EL (cell line): ENCODE measurements around the gene ALOX5AP.
A peak's percentile ranks its signal among the peaks of the same experiment; 100 is the strongest.

Experiments used
- DNase-seq: peaks from one replicate; pipeline ENCODE4 v3.0.0-alpha.2; 2016

ALOX5AP gene

DNA sequence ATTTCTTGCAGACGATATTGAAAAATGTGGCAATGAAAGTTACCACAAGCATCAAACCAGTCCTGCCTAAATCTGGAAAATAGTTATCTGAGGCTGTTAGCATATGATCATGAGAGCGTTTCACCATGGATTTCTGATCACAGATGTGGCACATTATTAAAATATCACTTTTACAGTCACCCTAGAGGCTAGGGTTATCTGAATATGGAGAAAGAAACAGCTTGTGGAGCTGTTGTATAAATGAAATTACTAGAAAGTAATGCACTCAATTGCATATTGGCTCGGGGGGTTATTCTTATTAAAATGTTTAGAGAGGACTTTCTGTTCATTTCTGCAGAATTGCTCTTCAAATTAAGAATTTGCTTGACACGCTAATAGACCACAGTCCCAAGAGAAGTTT is 35.6 kb downstream of the ALOX5AP start:
- no peak for DNase-seq

DNA sequence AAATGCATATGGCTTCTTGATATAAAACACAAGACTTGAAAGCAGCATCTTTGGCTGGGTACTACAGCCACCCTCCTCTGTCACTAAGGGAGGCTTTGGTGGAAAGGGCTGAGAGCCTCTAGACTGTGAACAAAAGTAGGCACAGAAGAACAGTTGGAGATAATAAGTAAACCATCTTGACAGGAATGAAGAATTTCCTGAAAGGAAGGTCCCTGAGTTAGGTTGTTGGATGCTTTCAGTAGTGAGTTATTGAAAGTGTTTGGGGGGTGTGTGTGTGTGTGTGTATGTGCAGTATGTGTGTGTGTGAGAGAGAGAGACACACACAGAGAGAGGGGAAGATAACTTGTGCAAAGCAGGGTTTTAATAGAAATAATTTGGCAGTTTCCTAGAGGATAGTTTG is 38.2 kb downstream of the ALOX5AP start:
- no peak for DNase-seq

DNA sequence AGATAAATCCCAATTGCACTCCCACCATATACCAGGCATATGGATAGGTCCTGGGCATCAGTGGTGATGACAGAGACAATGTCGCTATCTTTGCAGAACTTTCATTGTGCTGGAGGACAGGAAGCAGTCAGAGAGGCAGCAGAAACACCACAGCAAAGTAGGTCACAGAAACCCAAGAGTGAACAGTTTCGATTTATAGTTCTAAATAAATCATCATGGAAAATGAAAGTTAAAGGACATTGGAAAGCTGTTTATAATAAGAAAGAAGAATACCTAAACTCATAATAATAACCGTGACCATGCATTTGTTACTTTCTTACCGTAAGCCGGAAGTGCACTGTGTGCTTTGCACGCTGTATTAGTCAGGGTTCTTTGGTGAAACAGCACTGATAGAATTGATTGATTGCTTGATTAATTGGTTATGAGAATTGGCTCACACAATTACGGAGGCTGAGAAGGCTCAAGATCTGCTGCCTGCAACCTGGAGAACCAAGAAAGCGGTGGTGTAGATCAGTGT is 38.9 kb downstream of the ALOX5AP start:
- no peak for DNase-seq

DNA sequence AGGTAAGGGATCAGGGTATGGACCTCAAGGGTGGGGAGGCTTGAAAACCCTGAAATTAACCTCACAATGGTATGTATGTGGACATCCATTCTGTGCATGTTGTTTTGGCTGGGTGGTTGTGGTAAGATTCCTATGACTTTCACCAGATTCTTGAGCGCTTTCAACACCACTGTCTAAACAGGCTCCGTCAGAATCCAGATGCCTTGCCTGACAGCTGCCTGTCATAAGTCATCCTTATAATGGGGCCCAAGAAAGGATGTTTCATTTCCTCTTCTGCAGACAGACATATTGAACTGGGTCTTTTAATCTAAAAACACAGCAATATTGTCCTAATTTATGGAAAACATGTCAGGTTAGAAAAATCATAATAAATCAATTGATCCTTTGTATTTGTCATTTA is 41.3 kb downstream of the ALOX5AP start:
- no peak for DNase-seq

DNA sequence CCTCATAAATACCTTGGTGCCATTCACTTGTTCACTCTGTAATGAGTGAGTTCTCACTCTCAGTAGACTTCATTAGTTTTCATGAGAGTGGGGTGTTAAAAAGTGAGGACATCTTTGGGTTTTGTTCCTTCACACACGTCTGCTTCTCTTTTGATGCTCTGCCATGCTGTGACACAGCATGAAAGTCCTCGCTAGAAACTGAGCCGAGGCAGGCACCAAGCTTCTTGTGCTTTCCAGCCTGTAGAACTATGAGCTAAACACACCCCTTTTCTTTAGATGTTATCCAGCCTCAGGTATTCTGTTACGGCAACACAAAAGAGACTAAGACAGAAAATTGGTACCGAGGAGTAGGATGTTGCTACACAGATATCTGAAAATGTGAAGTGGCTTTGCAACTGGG is 43.7 kb downstream of the ALOX5AP start:
- DNase-seq: no peak

DNA sequence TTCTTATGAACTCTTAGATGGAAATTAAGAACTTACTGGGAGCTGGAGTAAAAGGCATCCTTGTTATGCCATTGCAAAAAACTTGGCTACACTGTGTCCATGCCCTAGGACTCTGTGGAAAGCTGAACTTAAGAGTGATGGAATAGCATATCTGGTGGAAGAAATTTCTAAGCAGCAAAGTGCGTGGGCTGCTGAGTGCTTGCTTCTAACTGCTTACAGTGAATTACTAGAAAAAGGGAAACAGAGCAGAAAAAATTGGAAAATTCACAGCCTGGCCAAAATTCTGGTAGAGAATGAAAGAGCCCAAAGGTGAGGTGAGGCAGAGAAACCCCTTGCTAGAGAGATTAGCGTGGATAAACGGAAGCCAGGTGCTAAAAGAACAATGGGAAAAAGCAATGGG is 44.3 kb downstream of the ALOX5AP start:
- DNase-seq: no peak

DNA sequence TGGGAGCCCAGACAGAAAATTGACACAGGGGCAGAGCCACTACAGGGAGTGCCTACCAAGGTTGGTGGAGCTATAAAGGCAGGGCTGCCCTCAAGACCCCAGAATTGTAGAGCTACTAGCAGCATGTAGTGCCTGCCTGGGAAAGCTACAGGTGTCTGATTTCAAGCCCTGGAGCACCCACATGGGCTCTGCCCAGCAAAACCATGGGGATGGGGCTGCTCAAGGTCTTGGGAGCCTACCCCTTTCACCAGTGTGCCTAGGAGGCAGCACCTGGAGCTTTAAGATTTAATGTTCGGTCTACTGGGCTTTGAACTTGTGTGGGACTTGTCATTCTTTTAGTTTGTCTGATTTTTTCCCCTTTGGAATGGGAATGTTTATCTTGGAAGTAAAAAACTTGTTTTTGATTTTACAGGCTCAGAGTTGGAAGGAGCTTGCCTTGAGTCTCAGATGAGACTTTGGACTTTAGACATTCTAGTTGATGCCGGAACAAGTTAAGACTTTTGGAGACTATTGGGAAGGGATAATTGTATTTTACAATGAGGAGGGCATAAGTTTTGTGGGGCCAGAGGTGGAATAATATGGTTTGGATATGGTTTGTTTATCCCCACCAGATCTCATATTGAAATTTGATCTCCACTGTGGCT is 45.1 kb downstream of the ALOX5AP start:
- no peak for DNase-seq

DNA sequence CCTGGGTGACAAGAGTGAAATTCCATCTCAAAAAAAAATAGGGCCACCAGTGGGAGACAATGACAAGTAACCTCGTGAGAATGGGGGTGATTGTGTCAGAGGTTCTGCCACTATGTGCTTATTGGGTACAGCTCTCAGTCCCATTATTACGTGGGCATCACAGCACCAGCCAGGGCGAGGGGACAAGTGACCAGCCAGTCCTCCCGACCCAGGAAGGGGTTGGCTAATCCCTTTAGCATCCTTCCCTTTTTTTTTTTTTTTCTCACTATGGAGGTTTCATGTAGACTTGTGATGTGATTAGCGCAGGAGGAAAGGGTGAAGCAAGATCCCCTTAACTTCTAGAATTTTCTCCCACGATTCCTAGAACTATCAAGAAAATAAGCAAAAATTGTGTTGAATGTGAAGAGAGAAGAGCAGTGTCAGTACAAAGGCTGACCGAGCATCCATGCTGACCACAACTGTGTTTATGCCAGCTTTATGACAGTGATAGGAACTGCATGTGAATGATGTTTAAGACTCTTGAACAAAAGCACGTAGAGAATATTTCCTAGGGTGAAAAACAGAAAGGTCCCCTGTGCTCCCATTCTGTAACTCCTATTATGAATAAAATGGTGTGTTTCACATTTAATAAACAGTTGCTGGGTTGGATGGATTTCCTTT is 50.0 kb downstream of the ALOX5AP start:
- no peak for DNase-seq

DNA sequence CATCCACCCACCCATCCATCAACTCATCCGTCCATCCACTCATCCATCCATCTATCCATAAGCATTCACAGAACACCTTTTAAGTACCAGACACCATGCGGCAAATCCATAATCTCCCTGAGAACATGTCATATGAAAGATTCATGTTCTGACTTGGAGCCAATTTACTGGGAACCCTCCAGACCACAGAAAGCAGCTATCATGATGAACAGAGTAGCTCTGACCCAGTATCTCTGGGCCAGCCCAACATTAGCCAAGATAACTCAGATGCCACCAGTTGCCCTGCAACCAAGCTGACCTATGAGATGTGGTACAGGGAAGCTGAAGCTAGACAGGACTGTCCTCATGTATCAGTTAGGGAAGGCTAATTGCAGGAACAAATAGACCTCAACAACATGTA is 51.3 kb downstream of the ALOX5AP start:
- no peak for DNase-seq

DNA sequence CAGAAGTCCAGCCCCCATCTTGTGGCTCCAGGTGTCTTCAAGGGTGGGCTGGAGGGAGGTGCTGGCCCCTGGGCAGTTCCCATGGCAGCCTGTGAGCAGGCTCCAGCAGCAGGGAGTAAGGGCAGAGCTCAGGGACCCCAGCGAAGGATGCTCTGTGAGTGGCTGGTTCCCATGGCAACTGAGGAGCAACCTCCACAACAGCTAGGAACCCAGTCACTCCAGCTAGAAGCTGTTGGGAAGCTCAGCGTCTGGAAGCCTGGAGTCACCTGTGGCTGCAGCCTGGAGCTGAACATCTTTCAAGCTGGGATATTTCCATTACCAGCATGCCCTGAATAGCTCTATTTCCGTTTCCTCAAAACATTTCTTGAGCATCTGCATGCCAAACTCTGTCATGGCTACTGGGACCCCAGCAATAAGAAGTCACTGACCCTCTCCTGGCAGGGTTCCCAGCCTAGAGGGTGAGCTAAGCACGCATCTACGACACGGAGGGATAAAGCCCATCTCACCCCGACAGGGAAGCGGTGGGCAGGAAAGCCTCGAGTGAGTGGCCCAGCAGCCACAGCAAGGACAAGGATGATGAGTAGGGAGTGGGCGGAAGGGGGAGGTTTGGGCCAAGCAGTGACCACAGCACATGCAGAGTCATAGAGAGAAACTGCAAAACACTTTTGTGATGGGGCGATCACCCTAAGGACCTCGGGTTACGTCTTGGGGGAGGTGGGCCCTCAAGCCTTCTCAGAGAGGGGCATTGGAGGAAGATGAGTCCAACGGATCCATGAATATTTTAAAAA is 52.6 kb downstream of the ALOX5AP start:
- DNase-seq: no peak

DNA sequence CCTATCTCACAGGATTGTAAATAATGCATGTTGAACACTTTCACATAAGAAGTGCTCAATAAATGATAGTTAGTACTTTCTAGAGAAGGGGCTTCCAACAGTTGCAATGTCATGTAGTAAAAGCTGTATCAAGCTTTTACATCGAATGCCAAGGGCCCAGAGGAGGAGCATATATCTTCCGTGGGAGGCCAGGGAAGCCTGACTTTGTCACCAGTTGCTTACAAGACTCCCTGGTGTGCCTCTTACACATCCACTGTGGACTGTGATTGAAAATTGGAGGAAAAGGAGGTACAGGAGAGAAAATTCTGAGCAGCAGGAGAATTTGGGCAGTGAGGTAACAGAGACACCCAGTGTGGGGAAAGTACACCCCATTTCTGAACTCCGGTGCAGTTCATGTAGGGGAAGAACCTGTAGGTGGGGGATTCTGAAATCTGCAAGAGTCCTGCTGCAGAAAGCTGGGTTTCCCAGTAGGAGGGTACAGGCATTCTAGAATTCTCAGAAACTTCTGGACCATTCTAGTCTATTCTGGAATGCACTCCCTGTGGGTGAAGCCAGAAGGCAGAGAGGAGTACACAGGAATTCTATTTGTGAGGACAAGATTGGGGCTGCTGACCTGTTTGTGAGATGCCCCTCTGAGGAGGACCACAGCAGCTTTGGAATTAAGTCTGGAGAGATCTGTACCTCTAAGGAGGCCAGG is 54.0 kb downstream of the ALOX5AP start:
- no peak for DNase-seq

DNA sequence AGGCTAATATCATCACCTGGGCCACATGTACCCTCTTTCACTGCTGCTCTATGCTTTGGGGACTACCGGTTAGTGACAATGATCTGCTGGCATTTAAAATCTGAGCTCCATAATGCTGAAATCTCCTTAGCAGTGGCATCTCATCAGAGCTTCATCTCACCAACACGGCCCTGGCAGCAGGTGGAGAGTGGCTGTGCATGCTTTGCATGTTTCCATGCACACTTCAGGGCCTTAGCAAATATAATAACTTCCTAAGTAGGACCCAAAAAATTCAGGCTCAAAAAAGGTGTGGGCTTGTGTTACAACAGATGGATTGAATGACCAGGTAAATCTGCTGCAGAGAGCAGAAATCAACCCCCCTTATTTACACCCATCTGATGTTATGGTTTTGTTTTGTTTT is 55.2 kb downstream of the ALOX5AP start:
- no peak for DNase-seq

DNA sequence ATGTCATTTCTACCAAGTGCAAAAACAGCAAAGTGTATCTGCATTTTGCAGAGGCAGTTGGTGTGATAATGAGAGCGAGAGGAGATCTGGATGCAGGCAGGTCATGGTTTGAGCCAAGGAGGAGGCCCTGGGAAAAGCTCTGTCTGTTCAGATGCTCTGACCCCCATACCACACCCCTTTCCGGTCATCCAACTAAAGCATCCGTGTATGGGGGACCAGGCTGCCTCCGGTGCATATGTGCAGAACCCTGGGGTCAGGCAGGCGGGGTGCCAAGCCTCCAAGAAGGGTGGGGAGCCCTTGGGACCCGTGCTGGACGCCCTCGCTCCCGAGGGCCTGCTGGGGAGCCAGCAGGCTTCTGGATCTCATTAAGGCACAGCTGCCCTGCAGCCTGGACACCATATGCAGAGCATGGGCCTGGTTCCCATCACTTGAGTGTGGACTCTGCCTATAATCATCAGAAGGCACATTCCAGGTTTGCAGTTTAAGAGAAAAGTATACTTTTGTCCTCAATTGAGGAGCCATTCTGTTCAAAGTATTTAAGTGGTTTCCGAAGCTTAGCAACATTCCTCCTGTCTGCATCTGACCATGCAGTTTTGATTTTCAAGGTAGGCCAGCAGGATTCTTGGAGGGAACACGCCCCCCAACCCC is 56.1 kb downstream of the ALOX5AP start:
- DNase-seq: no peak

DNA sequence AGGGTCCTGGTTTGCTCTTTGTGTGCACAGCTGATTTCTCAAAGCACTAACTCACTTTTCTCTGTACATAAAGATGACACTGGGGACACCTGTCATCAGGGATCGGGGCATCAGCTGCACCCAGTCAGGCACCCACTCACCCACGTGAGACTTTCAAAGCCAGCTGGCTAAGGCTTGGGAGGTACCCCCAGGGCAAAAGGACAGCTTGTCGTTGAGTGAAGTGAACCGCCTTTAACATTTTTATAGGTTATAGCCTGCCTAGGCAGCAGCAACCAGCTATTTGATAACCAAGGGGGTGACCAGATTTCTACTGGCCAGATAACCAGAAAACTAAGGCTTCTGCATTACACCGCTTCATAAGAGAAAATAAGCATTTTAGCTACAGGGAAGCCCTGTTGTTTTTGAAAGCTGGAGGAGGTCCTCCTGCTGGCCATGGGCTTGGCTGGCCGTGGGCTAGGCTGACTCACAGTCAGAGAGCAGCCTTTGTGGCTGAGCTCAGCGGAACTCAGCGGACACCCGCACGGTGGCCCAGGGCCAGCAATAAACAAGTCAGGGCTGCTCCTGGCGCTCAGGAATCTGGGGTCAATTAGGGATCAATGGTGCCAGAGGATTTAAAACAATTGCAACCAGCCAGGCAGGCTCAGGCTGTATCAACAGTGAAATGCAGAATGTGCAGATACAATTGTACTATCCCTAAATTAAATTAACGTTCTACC is 57.1 kb downstream of the ALOX5AP start:
- DNase-seq: peak; percentile 96

DNA sequence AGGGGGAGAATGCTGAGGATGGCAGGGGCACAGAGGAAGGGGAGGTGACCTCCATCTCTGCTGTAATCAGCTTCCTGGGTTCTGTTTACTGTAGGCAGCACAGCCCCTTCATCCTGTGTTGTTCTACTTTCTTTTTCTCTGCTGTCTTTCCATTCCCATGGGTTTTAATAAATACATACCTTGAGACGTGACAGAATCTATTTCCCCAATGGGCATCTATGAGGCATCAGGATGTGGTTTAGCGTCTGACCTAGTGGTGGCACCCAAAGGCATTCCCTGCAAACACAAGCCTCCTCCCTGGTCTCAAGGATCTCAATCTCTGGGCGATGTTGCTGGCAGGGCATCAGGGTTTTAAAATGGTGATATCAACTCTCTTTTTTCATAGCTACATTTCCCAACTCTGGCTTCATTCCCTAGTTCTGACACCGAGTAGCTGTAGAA is 60.8 kb downstream of the ALOX5AP start:
- DNase-seq: peak; percentile 88

DNA sequence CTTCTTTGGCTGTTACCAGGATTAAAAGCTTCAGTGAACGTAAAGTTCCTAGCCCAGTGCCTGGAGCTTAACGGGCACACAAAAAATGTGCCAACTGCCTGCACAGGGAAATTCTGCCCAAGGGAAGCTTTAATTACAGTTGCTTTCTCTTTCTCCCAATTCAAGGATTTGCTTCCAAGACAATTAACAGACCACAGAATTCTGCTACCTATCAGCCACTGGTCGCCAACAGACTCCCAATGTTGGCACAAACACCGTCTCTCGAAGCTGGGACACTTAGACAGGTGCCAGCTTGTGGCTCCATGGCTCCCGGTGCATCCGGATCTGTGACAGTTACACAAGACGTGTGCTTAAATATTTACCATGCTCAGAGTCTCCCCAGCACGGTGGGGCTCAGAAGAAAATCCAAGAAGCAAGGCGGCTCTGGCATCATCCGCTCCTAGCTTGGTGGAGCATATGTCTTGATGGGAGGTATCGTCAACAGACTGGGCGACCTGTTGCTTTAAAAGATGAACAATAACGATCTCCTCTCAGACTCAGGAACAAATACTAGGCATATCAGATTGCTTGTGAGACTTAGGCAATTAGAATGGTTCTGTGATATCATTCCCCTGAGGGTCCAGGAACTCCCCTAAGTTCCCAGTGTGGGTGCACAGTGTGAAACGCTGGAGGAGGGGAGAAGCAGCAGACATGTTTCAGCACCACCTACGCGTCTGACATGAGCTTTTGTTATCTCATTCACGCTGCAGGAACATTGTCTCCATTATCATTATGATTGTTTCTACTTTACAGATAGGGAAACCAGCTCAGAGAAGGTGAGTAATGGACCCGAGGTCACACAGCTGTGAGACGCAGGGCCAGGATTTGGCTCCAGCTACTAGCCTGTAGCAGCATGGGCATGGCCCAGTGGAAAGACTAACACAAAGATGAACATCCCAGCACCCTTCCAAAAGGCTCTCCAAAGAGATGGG is 61.6 kb downstream of the ALOX5AP start:
- no peak for DNase-seq

DNA sequence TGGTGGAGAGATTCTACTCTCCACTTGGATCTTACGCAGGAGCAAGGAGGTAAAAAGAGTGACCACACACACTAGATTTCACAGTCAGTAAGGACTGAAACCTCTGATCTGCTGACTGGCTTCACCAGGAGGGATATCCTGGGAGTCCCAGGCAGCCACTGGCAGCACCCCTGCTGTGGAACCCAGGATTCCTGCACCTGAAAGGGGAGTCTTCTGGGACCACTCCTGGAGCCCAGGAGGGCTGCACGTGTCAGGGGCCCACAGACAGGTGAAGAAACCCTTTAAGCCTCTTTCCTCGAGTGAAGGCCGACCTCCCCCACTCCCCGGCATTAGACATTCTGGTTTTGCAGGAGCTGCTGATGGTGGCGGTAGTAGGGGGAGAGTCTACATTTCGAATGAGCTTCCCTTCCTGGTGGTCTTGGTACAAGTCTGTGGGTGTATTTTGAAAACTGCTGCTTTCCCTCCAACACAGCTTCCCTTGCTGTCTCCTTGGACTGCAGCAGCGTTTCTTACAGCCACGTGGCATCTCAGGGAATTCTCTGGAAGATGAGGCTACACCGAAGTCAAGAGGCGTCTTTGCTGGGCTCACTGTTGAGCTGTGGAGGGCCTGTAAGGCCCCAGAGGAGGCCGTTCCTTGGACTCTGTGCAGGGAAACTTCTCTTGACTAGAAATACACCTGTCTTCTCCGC is 62.6 kb downstream of the ALOX5AP start:
- no peak for DNase-seq

DNA sequence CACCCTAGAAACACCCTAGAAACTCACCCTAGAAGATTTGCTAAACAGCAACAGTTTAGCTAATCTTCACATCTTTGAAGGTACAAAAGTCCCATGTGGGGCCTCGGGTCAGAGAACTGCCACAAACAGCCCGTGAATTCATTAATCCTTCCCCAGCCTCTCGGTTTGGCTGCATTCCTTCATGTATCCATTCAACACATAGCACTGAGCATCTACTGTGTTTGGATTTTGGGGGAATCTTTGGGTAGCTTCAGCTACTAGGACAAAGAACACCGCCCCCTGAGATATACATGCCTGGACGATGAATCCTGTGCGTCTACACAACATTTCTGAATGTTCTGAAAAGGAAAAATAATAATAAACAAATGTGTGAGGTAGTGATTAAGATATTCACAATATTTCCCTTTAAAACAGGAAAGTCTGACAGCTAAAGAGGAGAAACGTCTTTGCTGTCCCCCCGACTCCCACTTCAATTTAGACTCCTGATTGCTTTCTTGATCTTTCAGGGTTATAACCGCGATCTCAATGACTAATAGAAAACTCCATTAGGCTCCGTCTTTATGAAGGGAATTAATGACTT is 63.5 kb downstream of the ALOX5AP start:
- DNase-seq: no peak

DNA sequence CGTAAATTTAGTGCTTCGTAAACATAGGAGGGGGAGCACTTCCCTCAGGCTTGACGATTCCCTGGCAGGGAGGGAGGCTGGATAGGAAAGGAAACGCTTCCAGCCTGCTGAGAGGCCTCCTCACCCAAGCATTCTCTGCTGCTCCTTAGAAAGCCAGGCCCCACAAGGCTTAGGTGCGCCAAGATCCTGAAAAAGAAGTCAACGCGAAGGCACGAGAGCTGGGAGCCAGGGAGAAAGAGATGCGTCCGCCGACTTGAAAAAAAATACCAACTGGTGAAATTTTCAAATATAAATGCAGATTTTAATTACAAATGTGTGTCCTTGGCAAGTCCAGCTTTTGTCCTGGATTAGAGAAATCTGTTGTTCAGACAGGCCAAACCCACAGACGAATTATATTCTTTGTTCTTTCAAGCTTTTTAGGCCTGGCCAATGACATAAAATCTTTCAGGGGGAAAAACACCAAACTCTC is 64.0 kb downstream of the ALOX5AP start:
- no peak for DNase-seq

DNA sequence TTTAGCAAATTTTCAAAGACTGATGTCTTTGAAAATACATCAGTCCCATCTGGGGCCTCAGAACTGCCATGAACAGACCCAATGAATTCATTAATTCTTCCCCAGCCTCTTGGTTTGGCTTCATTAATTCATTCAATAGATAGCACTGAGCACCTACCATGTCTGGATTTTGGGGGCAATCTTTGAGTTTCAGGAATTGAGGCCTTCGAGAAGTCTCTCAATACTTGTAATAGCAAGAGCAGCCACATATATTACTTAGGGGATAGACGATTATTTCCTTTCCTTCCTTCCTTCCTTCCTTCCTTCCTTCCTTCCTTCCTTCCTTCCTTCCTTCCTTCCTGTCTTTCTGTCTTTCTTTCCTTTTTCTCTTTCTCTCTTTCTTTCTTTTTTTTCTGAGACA is 64.8 kb downstream of the ALOX5AP start:
- DNase-seq: no peak
